ENCODE measurements around the gene RAB4A. TPM values are rescaled to one million over a fixed set of nuclear protein-coding genes. Genes with fewer than 3 reads are reported as not detected.
A peak's percentile ranks its signal among the peaks of the same experiment; 100 is the strongest.

Gene RAB4A
- total and polyA plus RNA-seq, 2 donors (not counting 1 experiment from before 2014, with no cell fraction given), result 15.7 to 31.5 TPM

DNA sequence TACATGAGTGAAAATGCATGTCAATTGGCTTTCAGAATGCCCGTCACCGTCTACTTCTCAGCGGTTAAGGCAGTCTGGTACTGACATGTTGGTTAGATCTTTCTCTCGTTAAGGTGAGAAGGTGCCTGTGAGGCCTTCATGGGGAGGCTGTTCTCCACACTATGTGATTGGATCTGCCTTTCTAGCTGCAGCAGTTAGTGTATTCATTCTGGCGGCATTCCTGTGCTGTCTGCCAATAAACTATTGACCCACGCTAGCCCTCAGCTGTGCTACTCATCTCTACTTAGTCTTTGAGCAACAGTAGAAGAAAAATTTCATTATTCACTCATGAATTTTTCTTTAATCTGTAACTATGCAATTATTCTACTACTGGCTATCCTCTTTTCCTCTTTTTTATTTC lies 39.9 kb downstream of the RAB4A start:
- Histone ChIP-seq H3K9me3 (ENCODE audit: control insufficient read depth, insufficient read depth, low read depth, low read length) (no peaks in the 10 kb centered on the region), H3K9ac (ENCODE audit: insufficient read depth, low read length) (no peak overlapping the region), H3K27ac (ENCODE audit: insufficient read depth, low read length) (no peak overlapping the region), H3K79me2 (ENCODE audit: control insufficient read depth, insufficient read depth, low read length) (no peaks in the 10 kb centered on the region), H2AFZ (ENCODE audit: low read length) (no peak overlapping the region), H3K36me3 (ENCODE audit: control insufficient read depth, insufficient read depth, low read length) (no peaks in the 10 kb centered on the region), H3K4me1 (ENCODE audit: control insufficient read depth, extremely low read depth, insufficient read depth, low read length) (no peaks in the 10 kb centered on the region), H4K20me1 (ENCODE audit: control insufficient read depth, extremely low read depth, insufficient read depth, low read length) (no peaks in the 10 kb centered on the region), H3K27me3 (ENCODE audit: control insufficient read depth, insufficient read depth, low read length) (no peaks in the 10 kb centered on the region), H3K4me2 (ENCODE audit: extremely low read depth, insufficient read depth, low read length) (no peak overlapping the region), H3K4me3 (replicated peaks in 1 of 4; ENCODE audit: control extremely low read depth in 1 of 4, insufficient read depth in 1 of 4, low read depth in 3 of 4, low read length in 4 of 4) (no peak overlapping the region)
- peak; percentile 24 to 53 for DNase-seq (ENCODE audit: low read depth in 2 of 2)
- TF ChIP-seq EZH2 (IDR thresholded peaks at IDR 0.05; ENCODE audit: low read length, missing control alignments), result no peak
- TF ChIP-seq, protein P1, sequence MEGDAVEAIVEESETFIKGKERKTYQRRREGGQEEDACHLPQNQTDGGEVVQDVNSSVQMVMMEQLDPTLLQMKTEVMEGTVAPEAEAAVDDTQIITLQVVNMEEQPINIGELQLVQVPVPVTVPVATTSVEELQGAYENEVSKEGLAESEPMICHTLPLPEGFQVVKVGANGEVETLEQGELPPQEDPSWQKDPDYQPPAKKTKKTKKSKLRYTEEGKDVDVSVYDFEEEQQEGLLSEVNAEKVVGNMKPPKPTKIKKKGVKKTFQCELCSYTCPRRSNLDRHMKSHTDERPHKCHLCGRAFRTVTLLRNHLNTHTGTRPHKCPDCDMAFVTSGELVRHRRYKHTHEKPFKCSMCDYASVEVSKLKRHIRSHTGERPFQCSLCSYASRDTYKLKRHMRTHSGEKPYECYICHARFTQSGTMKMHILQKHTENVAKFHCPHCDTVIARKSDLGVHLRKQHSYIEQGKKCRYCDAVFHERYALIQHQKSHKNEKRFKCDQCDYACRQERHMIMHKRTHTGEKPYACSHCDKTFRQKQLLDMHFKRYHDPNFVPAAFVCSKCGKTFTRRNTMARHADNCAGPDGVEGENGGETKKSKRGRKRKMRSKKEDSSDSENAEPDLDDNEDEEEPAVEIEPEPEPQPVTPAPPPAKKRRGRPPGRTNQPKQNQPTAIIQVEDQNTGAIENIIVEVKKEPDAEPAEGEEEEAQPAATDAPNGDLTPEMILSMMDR (conservative IDR thresholded peaks at IDR 0.05 in 1 of 2, IDR thresholded peaks at IDR 0.05 in 1 of 2; ENCODE audit: low read depth in 1 of 2, low read length in 2 of 2), result no peak

- no peaks in the 10 kb centered on the region for H3K36me3 ChIP-seq (ENCODE audit: control insufficient read depth, insufficient read depth, low read length)
- H4K20me1 ChIP-seq (ENCODE audit: control insufficient read depth, extremely low read depth, insufficient read depth, low read length), result no peaks in the 10 kb centered on the region
- no peak overlapping the region for H2AFZ ChIP-seq (ENCODE audit: low read length)
- H3K9me3 ChIP-seq (ENCODE audit: control insufficient read depth, insufficient read depth, low read depth, low read length), result no peaks in the 10 kb centered on the region
- no peak overlapping the region for H3K9ac ChIP-seq (ENCODE audit: insufficient read depth, low read length)
- no peak overlapping the region for H3K27ac ChIP-seq (ENCODE audit: insufficient read depth, low read length)
- no peak overlapping the region for H3K4me2 ChIP-seq (ENCODE audit: extremely low read depth, insufficient read depth, low read length)
- no peaks in the 10 kb centered on the region for H3K79me2 ChIP-seq (ENCODE audit: control insufficient read depth, insufficient read depth, low read length)
- no peak for TF ChIP-seq EZH2 (IDR thresholded peaks at IDR 0.05; ENCODE audit: low read length, missing control alignments)
- TF ChIP-seq, protein P1 (conservative IDR thresholded peaks at IDR 0.05 in 1 of 2, IDR thresholded peaks at IDR 0.05 in 1 of 2; ENCODE audit: low read depth in 1 of 2, low read length in 2 of 2), result no peak
- H3K27me3 ChIP-seq (ENCODE audit: control insufficient read depth, insufficient read depth, low read length), result no peaks in the 10 kb centered on the region
- DNase-seq (ENCODE audit: low read depth in 2 of 2), result no peak
- no peak overlapping the region for H3K4me3 ChIP-seq (replicated peaks in 1 of 4; ENCODE audit: control extremely low read depth in 1 of 4, insufficient read depth in 1 of 4, low read depth in 3 of 4, low read length in 4 of 4)
- no peaks in the 10 kb centered on the region for H3K4me1 ChIP-seq (ENCODE audit: control insufficient read depth, extremely low read depth, insufficient read depth, low read length)
Measured at GRCh38 chr1:229316166-229316565, 45.3 kb downstream of the RAB4A start.

DNA sequence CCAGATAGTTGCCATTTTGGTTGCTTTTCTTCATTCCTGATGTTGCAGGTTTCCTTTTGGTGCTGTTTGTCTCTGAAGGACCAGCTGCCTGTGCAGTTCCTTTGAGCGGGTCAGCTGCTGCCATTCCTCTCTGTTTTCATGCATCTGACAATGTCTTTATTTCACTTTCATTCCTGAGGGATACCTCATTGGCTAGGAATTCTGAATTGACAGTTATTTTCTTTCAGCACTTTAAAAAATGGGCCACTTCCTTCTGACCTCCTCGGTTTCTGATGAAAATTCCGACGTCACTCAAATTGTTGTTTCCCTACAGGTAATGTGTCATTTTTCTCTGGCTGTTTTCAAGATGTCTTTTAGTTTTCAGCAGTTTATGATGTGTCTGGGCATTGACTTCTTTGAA lies 47.1 kb downstream of the RAB4A start:
- no peak overlapping the region for H3K4me2 ChIP-seq (ENCODE audit: extremely low read depth, insufficient read depth, low read length)
- no peaks in the 10 kb centered on the region for H3K79me2 ChIP-seq (ENCODE audit: control insufficient read depth, insufficient read depth, low read length)
- TF ChIP-seq, protein P1 (conservative IDR thresholded peaks at IDR 0.05 in 1 of 2, IDR thresholded peaks at IDR 0.05 in 1 of 2; ENCODE audit: low read depth in 1 of 2, low read length in 2 of 2), result no peak
- no peak for TF ChIP-seq EZH2 (IDR thresholded peaks at IDR 0.05; ENCODE audit: low read length, missing control alignments)
- H3K36me3 ChIP-seq (ENCODE audit: control insufficient read depth, insufficient read depth, low read length), result no peaks in the 10 kb centered on the region
- no peaks in the 10 kb centered on the region for H3K27me3 ChIP-seq (ENCODE audit: control insufficient read depth, insufficient read depth, low read length)
- no peak overlapping the region for H2AFZ ChIP-seq (ENCODE audit: low read length)
- H3K9me3 ChIP-seq (ENCODE audit: control insufficient read depth, insufficient read depth, low read depth, low read length), result no peaks in the 10 kb centered on the region
- DNase-seq (ENCODE audit: low read depth in 2 of 2), result peak in 1 of 2 donors; percentile 60
- H3K9ac ChIP-seq (ENCODE audit: insufficient read depth, low read length), result no peak overlapping the region
- H3K4me1 ChIP-seq (ENCODE audit: control insufficient read depth, extremely low read depth, insufficient read depth, low read length), result no peaks in the 10 kb centered on the region
- H4K20me1 ChIP-seq (ENCODE audit: control insufficient read depth, extremely low read depth, insufficient read depth, low read length), result no peaks in the 10 kb centered on the region
- no peak overlapping the region for H3K4me3 ChIP-seq (replicated peaks in 1 of 4; ENCODE audit: control extremely low read depth in 1 of 4, insufficient read depth in 1 of 4, low read depth in 3 of 4, low read length in 4 of 4)
- H3K27ac ChIP-seq (ENCODE audit: insufficient read depth, low read length), result no peak overlapping the region

Data from fibroblast of lung (primary cell).